HepG2 (cell line): Measurements from ENCODE around the gene ERF. TPM values are rescaled to one million over a fixed set of nuclear protein-coding genes. Genes with fewer than 3 reads are reported as not detected.

Experiments
- ATF6 ChIP-seq: sonication (generic); formaldehyde crosslinking; conservative IDR thresholded peaks from 2 replicates; pipeline ENCODE4 v1.4.0; 2020; ENCODE audit warnings: missing genetic modification reagents
- ESRRA ChIP-seq: sonication (generic); formaldehyde crosslinking; IDR thresholded peaks from 2 replicates; pipeline ENCODE4 v1.5.1; 2020; ENCODE audit warnings: mild to moderate bottlenecking, low read depth, missing genetic modification reagents
- FOXM1 ChIP-seq: sonication (generic); formaldehyde crosslinking; IDR thresholded peaks from 2 replicates; pipeline ENCODE4 v1.5.0; 2020; ENCODE audit warnings: missing genetic modification reagents
- HNF4G ChIP-seq, 2 experiments: sonication (generic) in 1 of 2; formaldehyde crosslinking in 1 of 2; IDR thresholded peaks; 2 replicates each; pipeline versions ENCODE4 v1.4.0 to v1.6.1; 2011 to 2020; ENCODE audit warnings: borderline replicate concordance in 2 of 2, low read depth in 2 of 2, mild to moderate bottlenecking in 2 of 2, low read length in 1 of 2, missing genetic modification reagents in 1 of 2, moderate library complexity in 1 of 2
- HNRNPLL ChIP-seq: fragments of 200-400 bp; formaldehyde crosslinking; IDR thresholded peaks from 2 replicates; pipeline ENCODE4 v1.6.1; 2017; ENCODE audit warnings: mild to moderate bottlenecking, low read depth, low read length; ENCODE audit not compliant: poor library complexity, severe bottlenecking
- HOXA3 ChIP-seq: sonication (generic); formaldehyde crosslinking; IDR thresholded peaks from 2 replicates; pipeline ENCODE4 v1.5.0; 2020; ENCODE audit warnings: missing genetic modification reagents
- HOXD1 ChIP-seq: sonication (generic); formaldehyde crosslinking; IDR thresholded peaks from 2 replicates; pipeline ENCODE4 v1.5.0; 2020; ENCODE audit warnings: missing genetic modification reagents
- KAT7 ChIP-seq: IDR thresholded peaks from 2 replicates; pipeline ENCODE4 v1.6.1; 2018; ENCODE audit warnings: borderline replicate concordance, missing compliant biosample characterization
- KDM5A ChIP-seq: fragments of 200-600 bp; sonication (generic); IDR thresholded peaks from 2 replicates; pipeline ENCODE4 v1.7.0; 2018; ENCODE audit warnings: antibody characterized with exemption, mild to moderate bottlenecking, low read length, borderline replicate concordance
- NBN ChIP-seq: fragments of 450-650 bp; conservative IDR thresholded peaks from 2 replicates; pipeline ENCODE4 v1.6.1; 2017
- NR2C2 ChIP-seq: sonication (generic); formaldehyde crosslinking; IDR thresholded peaks from 2 replicates; pipeline ENCODE4 v1.4.0; 2020; ENCODE audit warnings: missing genetic modification reagents, mild to moderate bottlenecking, moderate library complexity, borderline replicate concordance
- PAX8 ChIP-seq: sonication (generic); formaldehyde crosslinking; IDR thresholded peaks from 2 replicates; pipeline ENCODE4 v1.8.0; 2022; ENCODE audit warnings: mild to moderate bottlenecking, missing genetic modification reagents, borderline replicate concordance
- PLRG1 ChIP-seq: fragments of 450-650 bp; conservative IDR thresholded peaks from 2 replicates; pipeline ENCODE4 v1.6.1; 2016
- RAD21 ChIP-seq: fragments of 450-650 bp; formaldehyde crosslinking; IDR thresholded peaks from 2 replicates; pipeline ENCODE4 v1.5.0; 2020; ENCODE audit warnings: mild to moderate bottlenecking
- SPEN ChIP-seq: sonication (generic); formaldehyde crosslinking; IDR thresholded peaks from 2 replicates; pipeline ENCODE4 v1.5.1; 2020; ENCODE audit warnings: low read depth, mild to moderate bottlenecking, missing genetic modification reagents
- TSC22D2 ChIP-seq: sonication (generic); formaldehyde crosslinking; IDR thresholded peaks from 2 replicates; pipeline ENCODE4 v1.5.1; 2020; ENCODE audit warnings: missing genetic modification reagents, mild to moderate bottlenecking, borderline replicate concordance
- ZBTB21 ChIP-seq: sonication (generic); formaldehyde crosslinking; IDR thresholded peaks from 2 replicates; pipeline ENCODE4 v1.4.0; 2020; ENCODE audit warnings: missing genetic modification reagents
- ZFY ChIP-seq: sonication (generic); formaldehyde crosslinking; IDR thresholded peaks from 2 replicates; pipeline ENCODE4 v1.4.0; 2020; ENCODE audit warnings: missing genetic modification reagents
- ZNF124 ChIP-seq: sonication (generic); formaldehyde crosslinking; IDR thresholded peaks from 2 replicates; pipeline ENCODE4 v1.4.0; 2020; ENCODE audit warnings: missing genetic modification reagents
- ZNF260 ChIP-seq: sonication (generic); formaldehyde crosslinking; IDR thresholded peaks from 2 replicates; pipeline ENCODE4 v1.4.0; 2020; ENCODE audit warnings: missing genetic modification reagents, low read depth, mild to moderate bottlenecking, borderline replicate concordance
- ZNF44 ChIP-seq: sonication (generic); formaldehyde crosslinking; IDR thresholded peaks from 2 replicates; pipeline ENCODE4 v1.5.1; 2020; ENCODE audit warnings: mild to moderate bottlenecking, missing genetic modification reagents
- ZNF605 ChIP-seq: sonication (generic); formaldehyde crosslinking; IDR thresholded peaks from 2 replicates; pipeline ENCODE4 v1.8.0; 2022; ENCODE audit warnings: mild to moderate bottlenecking, missing genetic modification reagents
- ZNF703 ChIP-seq: sonication (generic); formaldehyde crosslinking; IDR thresholded peaks from 2 replicates; pipeline ENCODE4 v1.5.1; 2020; ENCODE audit warnings: missing genetic modification reagents, mild to moderate bottlenecking, moderate library complexity, borderline replicate concordance
- ZNF782 ChIP-seq: sonication (generic); formaldehyde crosslinking; IDR thresholded peaks from 2 replicates; pipeline ENCODE4 v1.4.0; 2020; ENCODE audit warnings: missing genetic modification reagents, mild to moderate bottlenecking, borderline replicate concordance
- ZNF839 ChIP-seq: sonication (generic); formaldehyde crosslinking; IDR thresholded peaks from 2 replicates; pipeline ENCODE4 v1.4.0; 2020; ENCODE audit warnings: missing genetic modification reagents, mild to moderate bottlenecking, borderline replicate concordance
- ZNF879 ChIP-seq: sonication (generic); formaldehyde crosslinking; IDR thresholded peaks from 2 replicates; pipeline ENCODE4 v1.8.1; 2023; ENCODE audit warnings: missing genetic modification reagents
- polyA plus RNA-seq, 8 experiments: library from polyadenylated mRNA; depleted of rRNA in 3 of 8; stranded (reverse) in 7 of 8; unstranded in 1 of 8; fragments of >200 nt; fragmentation: Illumina TruSeq in 4 of 8; extraction: Trizol in 4 of 8; gene quantifications; 2 replicates each; pipeline versions ENCODE4 v1.2.1 to v1.2.3, GENCODE V29; 2011 to 2016; ENCODE audit warnings: low read depth in 4 of 8, missing spikeins in 1 of 8, mixed read lengths in 1 of 8; ENCODE audit not compliant: insufficient read depth in 1 of 8
- total RNA-seq, 5 experiments: library from RNA; depleted of rRNA; stranded (reverse); fragments of >200 nt; fragmentation: Illumina TruSeq; extraction: Trizol; gene quantifications; 2 replicates each; pipeline ENCODE4 v1.2.3, GENCODE V29; 2016; ENCODE audit warnings: low read depth in 1 of 5
- TF ChIP-seq, protein P1 (sequence below): IDR thresholded peaks from 2 replicates; pipeline ENCODE4 v1.6.1; 2016; ENCODE audit warnings: low read depth, control low read depth

The ERF gene
- total and polyA plus RNA-seq, 2 of the 13 experiments (the other 11 are each of a cell fraction or from before 2014, with no cell fraction given) = 67.1 to 69.9 TPM

DNA sequence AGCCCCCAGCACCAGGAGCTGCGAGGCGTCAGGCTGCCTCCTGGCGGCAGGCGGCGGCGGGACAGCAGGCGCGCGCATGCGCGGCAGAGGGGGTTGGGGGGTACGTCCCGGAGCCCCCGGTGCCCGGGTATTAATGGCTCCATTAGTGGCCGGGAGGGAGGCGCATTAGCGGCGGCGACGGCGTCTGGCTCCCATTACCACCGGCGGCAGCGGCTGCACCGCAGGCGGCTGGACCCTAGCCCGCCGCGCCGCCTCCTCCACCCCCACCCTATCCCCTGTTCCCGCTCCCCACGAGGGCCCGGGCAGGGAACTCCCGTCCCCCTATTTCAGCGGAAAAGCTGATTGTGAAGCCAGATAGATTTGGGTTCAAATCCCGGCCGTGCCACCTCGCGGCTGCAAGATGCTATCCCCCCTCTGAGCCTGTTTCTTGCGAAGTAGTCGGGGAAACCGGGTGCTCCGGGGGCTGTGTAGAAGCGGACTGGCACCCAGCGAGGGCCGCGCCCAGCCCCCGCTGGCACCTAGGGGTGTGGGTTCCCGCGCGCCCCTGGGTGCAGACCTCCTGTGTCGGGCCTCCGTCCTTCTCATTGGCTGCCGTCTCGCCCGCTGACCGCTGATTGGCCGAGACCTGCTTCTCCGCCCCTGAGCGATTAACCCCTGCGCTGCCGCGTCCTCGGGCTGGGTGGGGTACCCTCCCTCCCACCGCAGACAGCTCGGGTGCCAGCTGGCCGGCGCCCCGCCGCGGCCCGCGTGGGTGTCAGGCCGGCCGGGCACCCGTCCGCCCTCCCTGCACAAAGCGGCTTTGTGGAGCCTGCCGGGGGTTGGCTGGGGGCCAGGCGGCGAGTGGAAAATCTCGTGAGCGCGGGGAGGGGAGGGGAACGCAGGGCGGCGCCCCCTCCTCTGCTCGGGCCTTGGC is 25.2 kb upstream of the ERF start (continued):
- TF ChIP-seq, protein P1, sequence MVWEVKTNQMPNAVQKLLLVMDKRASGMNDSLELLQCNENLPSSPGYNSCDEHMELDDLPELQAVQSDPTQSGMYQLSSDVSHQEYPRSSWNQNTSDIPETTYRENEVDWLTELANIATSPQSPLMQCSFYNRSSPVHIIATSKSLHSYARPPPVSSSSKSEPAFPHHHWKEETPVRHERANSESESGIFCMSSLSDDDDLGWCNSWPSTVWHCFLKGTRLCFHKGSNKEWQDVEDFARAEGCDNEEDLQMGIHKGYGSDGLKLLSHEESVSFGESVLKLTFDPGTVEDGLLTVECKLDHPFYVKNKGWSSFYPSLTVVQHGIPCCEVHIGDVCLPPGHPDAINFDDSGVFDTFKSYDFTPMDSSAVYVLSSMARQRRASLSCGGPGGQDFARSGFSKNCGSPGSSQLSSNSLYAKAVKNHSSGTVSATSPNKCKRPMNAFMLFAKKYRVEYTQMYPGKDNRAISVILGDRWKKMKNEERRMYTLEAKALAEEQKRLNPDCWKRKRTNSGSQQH = 0 out of 2 replicates have a peak, but pooled peaks have one; percentile 35
- TF ChIP-seq FOXM1 = no peak
- no peak for TF ChIP-seq PLRG1
- peak; percentile 19; the same call in 1 of the 2 replicates for TF ChIP-seq SPEN (CRISPR knock-in tag)
- no peak for TF ChIP-seq PAX8 (CRISPR knock-in tag)
- no peak; the same call in 1 of the 2 replicates for TF ChIP-seq HNF4G (IDR thresholded peaks at IDR 0.05; ENCODE audit: borderline replicate concordance, low read depth, low read length)
- TF ChIP-seq HNF4G (CRISPR knock-in tag; IDR thresholded peaks at IDR 0.05; ENCODE audit: borderline replicate concordance, low read depth) = no peak
- peak; percentile 89 for TF ChIP-seq RAD21
- no peak for TF ChIP-seq ZNF703
- TF ChIP-seq TSC22D2 = no peak
- no peak for TF ChIP-seq ESRRA (CRISPR knock-in tag)
- TF ChIP-seq ZNF782 (CRISPR knock-in tag) = no peak
- TF ChIP-seq ZBTB21 (CRISPR knock-in tag) = no peak
- TF ChIP-seq ZNF879 (CRISPR knock-in tag) = no peak
- TF ChIP-seq KAT7 (CRISPR knock-in tag) = no peak; the same call in 1 of the 2 replicates
- no peak for TF ChIP-seq ATF6 (CRISPR knock-in tag)
- TF ChIP-seq ZNF839 (CRISPR knock-in tag) = no peak
- no peak for TF ChIP-seq NR2C2 (CRISPR knock-in tag)
- no peak for TF ChIP-seq NBN
- no peak; the same call in 1 of the 2 replicates for TF ChIP-seq HOXA3 (CRISPR knock-in tag)
- 0 out of 2 replicates have a peak, but pooled peaks have one; percentile 25 for TF ChIP-seq ZNF44 (CRISPR knock-in tag)
- TF ChIP-seq HNRNPLL = no peak
- no peak for TF ChIP-seq ZNF124 (CRISPR knock-in tag)
- TF ChIP-seq ZFY (CRISPR knock-in tag) = peak; percentile 59
- 0 out of 2 replicates have a peak, but pooled peaks have one; percentile 22 for TF ChIP-seq HOXD1 (CRISPR knock-in tag)
- no peak for TF ChIP-seq ZNF605 (CRISPR knock-in tag)
- peak; percentile 62; the same call in 1 of the 2 replicates for TF ChIP-seq KDM5A
- TF ChIP-seq ZNF260 (CRISPR knock-in tag) = no peak
